Thoracic aorta (tissue), 2 donors: ENCODE data around the gene MAPK10. TPM values are rescaled to one million over a fixed set of nuclear protein-coding genes. Genes with fewer than 3 reads are reported as not detected.

Source experiments
- ATAC-seq: fragments of 150-250 bp; one replicate; pipeline ENCODE4 v1.8.0; 2017; ENCODE audit warnings: low read depth; ENCODE audit not compliant: insufficient number of reproducible peaks, low FRiP score
- DNase-seq: peaks from one replicate; pipeline ENCODE4 v3.0.0-alpha.2; 2020; ENCODE audit warnings: low spot score
- H3K27ac ChIP-seq, 2 donors: fragments of 200-600 bp; sonication (generic); 1 replicate in 1 of 2; 2 replicates in 1 of 2; pipeline ENCODE4 v1.5.1; 2016; ENCODE audit warnings: mild to moderate bottlenecking in 2 of 2, moderate library complexity in 2 of 2
- H3K27me3 ChIP-seq: fragments of 200-600 bp; sonication (generic); replicated peaks from 2 replicates; pipeline ENCODE4 v1.6.0; 2016; ENCODE audit warnings: mild to moderate bottlenecking; ENCODE audit not compliant: insufficient read depth
- H3K36me3 ChIP-seq: fragments of 200-600 bp; sonication (generic); one replicate; pipeline ENCODE4 v1.5.1; 2016
- H3K4me1 ChIP-seq, 2 donors: fragments of 200-600 bp; sonication (generic); 1 replicate in 1 of 2; 2 replicates in 1 of 2; pipeline versions ENCODE4 v1.5.1 to v1.6.0; 2016; ENCODE audit warnings: low read depth in 2 of 2, mild to moderate bottlenecking in 1 of 2; ENCODE audit not compliant: control insufficient read depth in 1 of 2
- H3K4me3 ChIP-seq: fragments of 200-600 bp; sonication (generic); 2 replicates; pipeline ENCODE4 v1.5.1; 2016; ENCODE audit warnings: mild to moderate bottlenecking
- H3K9me3 ChIP-seq: fragments of 200-600 bp; sonication (generic); 2 replicates; pipeline ENCODE4 v1.5.1; 2016
- CTCF ChIP-seq: fragments of 200-600 bp; sonication (generic); IDR thresholded peaks from one replicate; pipeline ENCODE4 v1.5.1; 2019; ENCODE audit warnings: antibody characterized with exemption
- total RNA-seq, 2 donors: library from RNA; depleted of rRNA; stranded (reverse); fragments of >200 nt; gene quantifications; one replicate each; pipeline versions ENCODE4 v1.1.0 to v1.2.3, GENCODE V29; 2016

The MAPK10 gene
- total RNA-seq, 2 donors from 2014 or later = 28.8 to 44.7 TPM

- Histone ChIP-seq H3K27me3 (no peaks in the 10 kb centered on the region), H3K36me3 (no peaks in the 10 kb centered on the region), H3K4me3 (no peak overlapping the region), H3K27ac (no peak overlapping the region), H3K4me1 (no peaks in the 10 kb centered on the region), H3K9me3 (no peaks in the 10 kb centered on the region)
- TF ChIP-seq CTCF = no peak
- DNase-seq (no peak), ATAC-seq (no peak)
These were observed 208.7 kb downstream of the MAPK10 start for GRCh38 chr4:86151196-86151595.

- H3K4me3 ChIP-seq = no peak overlapping the region
- no peak for DNase-seq
- no peaks in the 10 kb centered on the region for H3K27me3 ChIP-seq
- no peaks in the 10 kb centered on the region for H3K9me3 ChIP-seq
- H3K27ac ChIP-seq = no peak overlapping the region
- no peaks in the 10 kb centered on the region for H3K4me1 ChIP-seq
- H3K36me3 ChIP-seq = no peaks in the 10 kb centered on the region
- no peak for ATAC-seq
- TF ChIP-seq CTCF = no peak
These were observed 218.7 kb downstream of the MAPK10 start for GRCh38 chr4:86141161-86141560.

GRCh38 chr4:86132468-86132867 lies 227.4 kb downstream of the MAPK10 start:
- DNase-seq (no peak), ATAC-seq (no peak)
- Histone ChIP-seq H3K4me1 (no peaks in the 10 kb centered on the region), H3K4me3 (no peak overlapping the region), H3K36me3 (no peaks in the 10 kb centered on the region), H3K27me3 (no peaks in the 10 kb centered on the region), H3K9me3 (no peaks in the 10 kb centered on the region), H3K27ac (no peak overlapping the region)
- no peak for TF ChIP-seq CTCF

GRCh38 chr4:86131456-86131855 lies 228.4 kb downstream of the MAPK10 start:
- Histone ChIP-seq H3K27ac (no peak overlapping the region), H3K36me3 (no peaks in the 10 kb centered on the region), H3K9me3 (no peaks in the 10 kb centered on the region), H3K4me1 (no peaks in the 10 kb centered on the region), H3K27me3 (no peaks in the 10 kb centered on the region), H3K4me3 (no peak overlapping the region)
- no peak for TF ChIP-seq CTCF
- no peak for DNase-seq
- ATAC-seq = no peak

- no peak for TF ChIP-seq CTCF
- Histone ChIP-seq H3K27me3 (no peaks in the 10 kb centered on the region), H3K4me1 (no peaks in the 10 kb centered on the region), H3K4me3 (no peak overlapping the region), H3K27ac (no peak overlapping the region), H3K36me3 (no peaks in the 10 kb centered on the region), H3K9me3 (no peaks in the 10 kb centered on the region)
- no peak for ATAC-seq
- DNase-seq = no peak
These were observed 229.5 kb downstream of the MAPK10 start for GRCh38 chr4:86130160-86130933.
